ENCODE data around the gene COL16A1.

DNA sequence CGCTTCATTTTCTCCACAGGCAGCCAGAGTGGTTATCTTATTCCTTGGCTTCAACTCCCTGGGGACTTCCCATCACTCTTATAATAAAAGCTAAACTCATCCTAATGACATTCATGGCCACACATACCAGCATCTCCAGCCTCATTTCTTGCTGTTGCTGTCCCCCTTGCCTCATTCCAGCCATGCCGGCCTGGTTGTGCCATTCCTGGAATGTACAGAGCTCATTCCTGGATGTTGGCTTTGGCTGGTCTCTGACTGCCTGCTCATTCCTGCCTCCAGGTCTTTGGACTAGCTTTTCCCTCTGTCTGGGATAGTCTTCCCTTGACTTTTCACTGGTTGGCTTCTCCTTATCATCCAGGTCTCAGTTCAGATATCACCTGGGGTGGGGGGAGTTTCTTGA is 56.7 kb downstream of the COL16A1 start:
- TF ChIP-seq POLR2A (IDR thresholded peaks at IDR 0.05) (no peak), CTCF (IDR thresholded peaks at IDR 0.05 in 4 of 5, conservative IDR thresholded peaks at IDR 0.05 in 1 of 5) (no peak)

Measured in gastrocnemius medialis (tissue), 4 donors.